Stimulated activated CD8-positive, alpha-beta memory T cell treated with anti-CD3 and anti-CD28 coated beads, Interleukin-7, amount 100 ng/mL, for 4 hours (primary cell): ENCODE data around the gene LEO1.

ENCODE experiments used
- DNase-seq, 2 donors: peaks; one replicate each; pipeline ENCODE4 v3.0.0-alpha.2; 2020; ENCODE audit warnings: low read depth in 2 of 2

The LEO1 gene

DNA sequence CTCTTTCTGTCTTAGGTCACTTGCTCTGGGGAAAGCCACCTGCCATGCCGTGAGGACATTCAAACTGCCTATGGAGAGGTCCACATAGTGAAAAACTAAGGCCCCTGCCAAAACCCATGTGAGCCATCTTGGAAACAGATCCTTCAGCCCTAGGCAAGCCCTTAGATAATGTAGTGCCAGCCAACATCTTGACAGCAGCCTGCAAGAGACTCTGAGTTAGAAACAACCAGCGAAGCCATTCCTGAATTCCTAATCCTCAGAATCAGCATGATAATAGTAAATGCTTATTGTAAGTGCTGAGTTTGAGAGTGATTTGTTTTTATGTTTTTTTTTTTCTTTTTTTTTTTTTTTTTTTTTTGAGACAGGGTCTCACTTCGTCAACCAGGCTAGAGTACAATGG is 40.6 kb downstream of the LEO1 start:
- DNase-seq, result no peak

GRCh38 chr15:51926809-51927208 is 44.8 kb downstream of the LEO1 start:
- DNase-seq, result no peak

DNA sequence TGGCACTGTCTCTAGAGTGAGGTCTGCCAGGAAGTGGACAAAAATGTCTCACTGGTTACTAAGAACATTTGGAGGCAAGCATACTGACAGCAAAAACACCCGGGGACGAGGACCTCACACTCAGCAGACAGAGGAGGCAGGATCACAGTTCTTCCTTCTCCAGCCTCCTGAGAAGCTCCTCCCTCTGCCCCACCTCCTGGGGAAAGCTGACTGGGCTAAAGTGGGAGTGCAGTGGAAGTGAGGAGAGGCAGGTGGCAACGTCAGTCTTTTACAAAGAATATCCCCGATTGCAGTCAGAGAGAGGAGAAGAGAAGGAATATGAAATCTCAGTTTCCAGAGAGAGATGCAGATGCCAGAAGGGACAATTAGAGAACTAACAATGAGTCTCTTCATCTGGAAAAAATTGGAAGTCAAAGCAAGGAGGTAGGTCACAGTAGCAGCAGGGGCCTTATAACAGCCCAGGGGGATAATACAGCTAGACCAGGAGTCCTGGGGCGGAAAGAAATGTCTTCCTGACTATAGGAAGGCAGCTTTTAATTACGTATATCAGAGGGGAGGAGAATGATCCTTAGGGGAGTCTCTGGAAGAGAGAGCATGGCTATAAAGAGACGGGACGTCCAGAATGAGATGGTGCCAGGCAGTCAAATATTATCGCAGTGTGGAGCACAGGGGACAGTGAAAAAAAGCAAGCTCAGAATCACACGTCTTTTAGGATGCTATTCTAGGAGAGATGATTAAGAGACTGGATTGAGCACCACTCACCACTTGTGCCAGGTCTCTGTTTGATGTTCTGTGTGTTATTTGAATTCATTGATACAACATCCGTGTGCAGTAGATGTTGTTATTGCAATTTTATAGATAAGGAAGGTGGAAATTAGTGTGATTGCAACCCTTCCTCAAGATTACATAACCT is 47.2 kb downstream of the LEO1 start:
- DNase-seq, result no peak

- DNase-seq, result no peak
Measured at GRCh38 chr15:51917493-51917892, 54.1 kb downstream of the LEO1 start.

- DNase-seq, result no peak
Measured at GRCh38 chr15:51912528-51912927, 59.0 kb downstream of the LEO1 start.

DNA sequence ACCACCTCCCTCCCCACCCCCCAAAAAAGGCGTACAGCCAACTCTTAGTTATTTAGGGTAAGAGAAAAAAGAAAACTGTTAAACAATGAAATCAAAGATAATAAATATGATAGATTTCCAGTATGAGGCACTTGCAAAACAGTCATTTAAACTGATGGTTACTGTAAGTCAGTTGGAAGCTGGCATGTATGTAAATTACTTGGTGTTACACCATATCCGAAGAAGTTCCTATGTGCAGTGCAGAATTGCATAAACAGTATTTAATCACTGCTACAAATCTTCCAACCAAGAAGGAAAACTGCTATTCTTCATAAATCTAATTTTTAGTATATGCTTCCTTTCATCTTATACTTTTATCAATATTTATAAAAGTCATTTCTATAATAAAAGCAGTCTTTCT is 62.0 kb downstream of the LEO1 start:
- no peak for DNase-seq

DNA sequence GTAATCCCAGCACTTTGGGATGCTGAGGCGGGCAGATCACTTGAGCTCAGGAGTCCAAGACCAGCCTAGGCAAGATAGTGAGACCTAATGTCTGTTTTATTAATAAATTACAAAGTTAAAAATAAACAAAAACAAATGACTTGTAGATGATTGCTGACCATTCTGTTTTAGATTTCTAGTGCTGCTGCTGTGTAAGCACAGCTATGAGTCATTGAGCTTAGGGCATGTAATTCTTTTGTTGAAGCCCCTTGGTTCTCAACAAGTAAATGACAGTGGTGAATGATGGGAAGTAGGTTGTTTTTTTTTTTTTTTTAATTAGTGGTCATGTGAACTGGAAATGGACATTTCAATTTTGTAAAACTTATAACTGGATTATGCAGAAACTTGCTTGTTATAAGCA is 63.3 kb downstream of the LEO1 start:
- DNase-seq, result no peak

- DNase-seq, result no peak
Measured at GRCh38 chr15:51907136-51907862, 64.3 kb downstream of the LEO1 start.

GRCh38 chr15:51904931-51905330 is 66.6 kb downstream of the LEO1 start:
- no peak for DNase-seq

DNA sequence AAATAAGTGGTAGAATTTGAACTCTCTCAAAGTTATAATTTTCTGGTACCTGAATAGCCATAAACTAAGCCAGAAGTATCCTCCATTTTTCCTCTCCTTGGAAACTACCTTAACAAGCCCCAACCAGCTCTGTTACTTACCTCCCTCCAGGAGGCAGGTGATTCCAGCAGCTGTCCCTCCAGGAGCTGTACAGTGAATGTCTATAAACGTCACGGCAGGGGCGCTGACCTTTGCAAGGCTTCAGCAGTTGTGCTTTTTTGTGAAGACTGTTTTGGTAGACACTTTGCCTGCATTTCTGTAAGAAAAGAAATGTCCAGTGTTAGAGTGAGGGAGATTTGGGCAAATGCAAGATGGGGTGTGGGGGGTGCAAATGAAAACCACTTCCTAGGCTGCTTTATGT is 67.2 kb downstream of the LEO1 start:
- DNase-seq, result no peak

DNA sequence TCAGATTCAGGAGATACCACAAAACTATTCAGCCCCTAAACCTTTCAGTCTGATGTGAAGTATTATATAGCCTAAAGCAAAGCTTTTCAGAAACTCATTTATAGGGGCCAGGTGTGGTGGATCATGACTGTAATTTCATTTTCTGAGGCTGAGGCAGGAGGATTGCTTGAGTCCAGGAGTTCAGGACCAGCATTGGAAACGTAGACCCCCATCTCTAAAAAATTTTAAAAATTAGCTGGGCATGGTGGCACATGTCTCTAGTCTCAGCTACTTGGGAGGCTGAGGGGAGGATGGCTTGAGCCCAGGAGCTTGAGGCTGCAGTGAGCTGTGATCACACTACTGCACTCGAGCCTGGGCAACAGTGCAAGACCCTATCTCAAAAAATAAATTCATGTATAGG is 82.1 kb downstream of the LEO1 start:
- no peak for DNase-seq

- DNase-seq, result no peak
Measured at GRCh38 chr15:51888593-51889195, 82.9 kb downstream of the LEO1 start.
